Parathyroid adenoma (tissue), 2 donors: Measurements from ENCODE around the gene MPP1.

Experiments
- H2AFZ ChIP-seq: fragments of 300-600 bp; sonication (generic); one replicate; pipeline ENCODE4 v1.7.0; 2017; ENCODE audit warnings: antibody characterized with exemption, mild to moderate bottlenecking
- H3K27ac ChIP-seq: fragments of 300-600 bp; sonication (generic); one replicate; pipeline ENCODE4 v1.7.0; 2017
- H3K27me3 ChIP-seq: fragments of 300-600 bp; sonication (generic); one replicate; pipeline ENCODE4 v1.7.0; 2017; ENCODE audit warnings: low read length; ENCODE audit not compliant: control insufficient read depth, insufficient read depth
- H3K36me3 ChIP-seq: fragments of 300-600 bp; sonication (generic); one replicate; pipeline ENCODE4 v1.7.0; 2017; ENCODE audit warnings: low read length; ENCODE audit not compliant: control insufficient read depth, insufficient read depth
- H3K4me1 ChIP-seq: fragments of 300-600 bp; sonication (generic); one replicate; pipeline ENCODE4 v1.7.0; 2017; ENCODE audit warnings: control low read depth
- H3K4me2 ChIP-seq: fragments of 300-600 bp; sonication (generic); one replicate; pipeline ENCODE4 v1.7.0; 2017; ENCODE audit warnings: low read length
- H3K4me3 ChIP-seq: fragments of 300-600 bp; sonication (generic); one replicate; pipeline ENCODE4 v1.7.0; 2017; ENCODE audit warnings: low read depth, low read length
- H3K79me2 ChIP-seq: fragments of 300-600 bp; sonication (generic); one replicate; pipeline ENCODE4 v1.7.0; 2017; ENCODE audit warnings: control low read depth
- H3K9ac ChIP-seq: fragments of 300-600 bp; sonication (generic); one replicate; pipeline ENCODE4 v1.7.0; 2017; ENCODE audit warnings: mild to moderate bottlenecking
- H3K9me3 ChIP-seq: fragments of 300-600 bp; sonication (generic); one replicate; pipeline ENCODE4 v1.7.0; 2017; ENCODE audit warnings: low read length; ENCODE audit not compliant: control insufficient read depth
- CTCF ChIP-seq: fragments of 300-600 bp; sonication (generic); IDR thresholded peaks from one replicate; pipeline ENCODE4 v1.7.0; 2017; ENCODE audit warnings: antibody characterized with exemption, mild to moderate bottlenecking
- donor health status: primary hyperparathyroidism.

Gene MPP1

GRCh38 chrX:154762537-154763296 is 42.6 kb downstream of the MPP1 start, which contains the start of gene DKC1:
DKC1 (plus strand) TSS chrX:154762864; CDS start chrX:154762966, 102 bp downstream.
- no peaks in the 10 kb centered on the region for H3K27me3 ChIP-seq
- peak within 1 kb of the TSS; percentile 63 for H3K4me3 ChIP-seq
- peak within 1 kb of the TSS; percentile 80 for H2AFZ ChIP-seq
- TF ChIP-seq CTCF, result no peak
- peak within 1 kb of the TSS; percentile 61 for H3K27ac ChIP-seq
- no peaks in the 10 kb centered on the region for H3K9me3 ChIP-seq
- H3K79me2 ChIP-seq, result no peaks in the 10 kb centered on the region
- H3K36me3 ChIP-seq, result no peaks in the 10 kb centered on the region
- H3K4me2 ChIP-seq, result peak within 1 kb of the TSS; percentile 74
- H3K9ac ChIP-seq, result peak within 1 kb of the TSS; percentile 19
- H3K4me1 ChIP-seq, result no peaks in the 10 kb centered on the region

GRCh38 chrX:154761977-154762536 is 43.2 kb downstream of the MPP1 start:
- no peaks in the 10 kb centered on the region for H3K36me3 ChIP-seq
- no peaks in the 10 kb centered on the region for H3K27me3 ChIP-seq
- peak overlapping the region; percentile 63 for H3K4me3 ChIP-seq
- peak overlapping the region; percentile 74 for H3K4me2 ChIP-seq
- H3K9me3 ChIP-seq, result no peaks in the 10 kb centered on the region
- TF ChIP-seq CTCF, result no peak
- H2AFZ ChIP-seq, result peak overlapping the region; percentile 80
- H3K27ac ChIP-seq, result peak overlapping the region; percentile 61
- H3K79me2 ChIP-seq, result no peaks in the 10 kb centered on the region
- no peaks in the 10 kb centered on the region for H3K4me1 ChIP-seq
- no peak overlapping the region for H3K9ac ChIP-seq

GRCh38 chrX:154758696-154759095 is 46.6 kb downstream of the MPP1 start:
- Histone ChIP-seq H3K27me3 (no peaks in the 10 kb centered on the region), H3K9ac (no peak overlapping the region), H3K4me1 (no peaks in the 10 kb centered on the region), H3K9me3 (no peaks in the 10 kb centered on the region), H3K27ac (no peak overlapping the region), H3K4me2 (no peak overlapping the region), H3K36me3 (no peaks in the 10 kb centered on the region), H3K79me2 (no peaks in the 10 kb centered on the region), H2AFZ (no peak overlapping the region), H3K4me3 (no peak overlapping the region)
- no peak for TF ChIP-seq CTCF

- Histone ChIP-seq H3K9me3 (no peaks in the 10 kb centered on the region), H3K27me3 (no peaks in the 10 kb centered on the region), H3K4me1 (peaks cover 6% of the 10 kb centered on the region), H3K79me2 (no peaks in the 10 kb centered on the region), H3K27ac (no peak overlapping the region), H3K9ac (no peak overlapping the region), H3K4me3 (no peak overlapping the region), H2AFZ (no peak overlapping the region), H3K36me3 (no peaks in the 10 kb centered on the region), H3K4me2 (no peak overlapping the region)
- no peak for TF ChIP-seq CTCF
Measured at GRCh38 chrX:154751669-154752271, 53.5 kb downstream of the MPP1 start.
